NCI-H2196 (cell line): ENCODE measurements around the gene RAB6A.
"Not testable (repeated sequence)": the region's sequence is repeated elsewhere in the genome, so short reads cannot be mapped to it uniquely, and the experiment has no call there.

Source experiments
- DNase-seq: peaks from one replicate; lab custom pipeline; 2025; ENCODE audit not compliant: unreplicated experiment; lab: John Stamatoyannopoulos, UW

RAB6A gene

DNA sequence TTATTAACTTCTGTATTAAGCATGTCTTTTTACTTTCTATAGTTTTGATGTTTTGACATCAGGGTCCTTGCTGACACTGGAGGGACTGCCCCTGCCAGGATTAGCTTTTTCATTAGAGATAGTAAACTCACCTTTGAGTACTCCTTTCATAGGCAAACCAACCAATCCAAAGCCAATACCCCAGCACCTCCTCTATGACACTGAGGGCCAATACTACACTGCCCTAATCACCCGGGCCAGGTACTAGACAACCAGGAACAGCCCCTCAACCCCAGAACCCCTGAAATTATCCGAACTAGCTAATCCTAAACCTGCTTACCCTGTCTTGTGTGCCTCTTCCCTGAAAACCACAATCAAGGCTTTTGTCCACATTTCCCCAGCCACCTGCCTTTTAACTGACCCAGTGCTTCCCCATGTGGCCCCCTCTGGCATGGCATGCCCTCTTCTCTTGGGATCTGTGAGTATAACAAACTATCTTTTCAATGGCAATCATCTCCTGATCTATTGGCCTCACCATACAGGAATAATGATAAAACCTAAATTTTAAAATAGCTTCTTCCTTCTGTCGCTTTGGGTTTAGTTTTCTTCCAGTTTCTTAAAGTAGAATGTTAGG lies 31.2 kb downstream of the RAB6A start:
- peak; percentile 36 for DNase-seq

DNA sequence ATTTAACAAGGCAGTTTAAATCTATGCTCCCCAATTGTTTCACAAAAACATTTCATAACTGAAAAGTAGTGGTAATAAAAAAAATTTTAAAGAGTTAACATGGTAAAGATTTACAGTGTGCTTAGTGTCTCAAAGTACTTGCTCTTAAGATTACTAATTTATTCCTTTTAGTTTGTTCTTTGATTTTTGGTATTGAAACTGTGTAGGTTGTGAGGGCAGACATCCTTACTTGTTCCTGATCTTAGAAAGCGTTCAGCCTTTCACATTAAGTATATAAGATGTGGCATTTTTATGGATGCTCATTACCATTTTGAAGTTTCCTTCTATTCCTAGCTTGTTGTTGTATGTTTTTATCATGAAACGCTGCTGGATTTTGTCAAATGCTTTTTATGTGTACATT lies 32.9 kb downstream of the RAB6A start:
- DNase-seq = no peak

DNA sequence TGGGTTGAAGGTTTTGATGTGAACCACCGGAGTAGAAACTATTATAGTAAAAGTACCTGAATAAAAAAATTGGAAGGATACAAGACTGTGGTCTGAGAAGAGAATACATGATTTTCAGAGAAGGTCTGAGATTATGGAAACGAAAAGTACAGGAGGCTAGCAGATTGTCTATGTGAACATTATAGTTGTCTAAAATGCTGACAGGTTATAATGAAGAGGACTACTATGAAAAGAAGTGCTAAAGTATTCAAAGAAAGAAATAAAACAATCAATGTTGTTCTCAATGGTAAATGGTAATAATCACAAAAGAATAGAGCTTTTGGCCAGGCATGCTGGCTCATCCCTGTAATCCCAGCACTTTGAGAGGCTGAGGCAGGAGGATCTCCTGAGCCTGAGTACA lies 34.0 kb downstream of the RAB6A start:
- no peak for DNase-seq

DNA sequence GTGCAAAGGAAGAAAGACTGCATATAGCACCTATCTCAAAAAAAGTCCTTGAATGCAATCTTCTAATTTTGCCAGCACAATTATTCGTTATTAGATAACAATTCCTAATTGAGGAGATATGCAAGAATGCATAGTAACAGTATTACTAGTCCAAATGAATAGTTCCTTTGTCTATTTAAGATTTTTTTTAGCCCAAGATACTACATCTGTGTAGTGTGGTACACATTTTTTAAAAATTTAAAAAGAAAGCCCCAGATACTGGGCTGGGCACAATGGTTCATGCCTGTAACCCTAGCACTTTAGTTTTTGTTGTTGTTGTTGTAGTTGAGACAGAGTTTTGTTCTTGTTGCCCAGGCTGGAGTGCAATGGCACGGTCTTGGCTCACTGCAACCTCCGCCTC lies 43.7 kb downstream of the RAB6A start:
- no peak for DNase-seq

DNA sequence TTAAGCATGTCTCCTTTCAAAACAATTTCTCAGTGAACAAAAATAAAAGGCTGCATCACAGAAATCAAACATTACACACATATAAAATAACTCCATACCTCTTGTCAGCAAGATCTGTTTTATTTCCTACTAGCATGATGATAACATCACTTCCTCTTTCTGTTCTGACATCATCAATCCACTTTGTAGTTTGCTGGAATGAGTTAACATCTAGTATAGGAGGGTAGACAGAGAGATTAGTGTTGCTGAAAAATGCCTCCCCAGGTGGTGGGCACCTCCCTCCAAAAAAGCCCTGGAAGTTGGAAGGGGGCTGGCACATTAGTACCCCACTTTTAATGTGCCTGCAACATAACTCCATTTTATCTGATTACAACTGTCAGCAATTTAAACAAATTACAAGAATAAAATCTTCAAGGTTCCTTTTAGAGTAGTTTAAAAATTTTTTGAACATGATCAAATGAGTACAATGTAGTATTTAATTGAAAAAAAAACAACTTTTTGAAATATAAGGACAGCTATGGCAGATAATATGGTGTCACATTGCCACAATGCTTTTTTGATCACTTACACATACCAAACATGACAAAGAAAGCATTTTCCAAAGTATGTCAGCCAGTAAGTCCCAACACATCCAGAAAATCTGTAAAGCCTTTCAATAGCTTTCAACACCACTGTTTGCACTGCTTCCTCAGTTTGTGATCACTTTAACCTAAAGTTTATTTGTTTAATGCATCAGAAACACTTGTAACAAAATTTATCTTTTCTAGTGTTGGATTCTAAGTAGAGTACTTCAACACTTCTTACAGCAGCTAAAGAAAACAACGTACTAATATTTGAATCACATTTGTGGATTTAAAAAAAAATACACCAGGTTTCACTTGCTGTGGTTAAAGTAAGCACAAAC lies 44.5 kb downstream of the RAB6A start:
- DNase-seq = no peak

DNA sequence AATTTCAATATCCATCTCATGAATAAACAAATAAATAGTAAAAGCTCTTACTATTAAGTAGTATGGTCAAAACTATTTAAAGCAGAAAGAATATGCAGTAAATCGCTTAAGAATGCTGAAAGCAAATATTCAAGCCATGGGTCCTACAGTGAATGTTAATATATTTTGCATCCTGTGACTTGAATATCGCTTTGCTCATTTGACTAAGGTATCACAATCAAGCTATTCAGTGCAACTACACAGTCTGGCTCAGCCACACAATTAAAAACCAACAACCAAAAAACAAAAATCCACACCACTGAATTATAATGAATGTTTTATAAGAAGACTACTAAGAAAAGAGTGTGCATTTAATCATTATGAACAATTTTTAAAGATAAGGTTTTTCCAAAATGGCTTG lies 45.3 kb downstream of the RAB6A start:
- no peak for DNase-seq

DNA sequence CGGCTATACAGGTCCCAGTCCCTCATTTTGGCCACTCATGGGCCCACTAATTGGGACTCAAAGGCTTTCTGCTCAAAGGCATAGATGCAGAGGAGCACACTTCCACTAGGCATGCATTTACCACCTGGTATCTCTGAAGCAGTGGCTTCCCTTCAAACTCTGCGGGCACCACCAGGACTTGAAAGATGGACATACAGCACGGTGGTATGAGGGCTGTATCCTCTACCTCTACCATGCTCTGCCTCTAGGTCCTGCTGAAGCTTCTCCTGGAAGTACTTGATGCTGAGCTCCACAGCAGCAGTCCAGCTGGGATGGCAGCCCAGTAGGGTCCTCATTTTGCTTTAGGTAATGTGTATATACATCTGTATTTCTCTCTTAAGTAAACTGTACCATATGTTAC lies 49.9 kb downstream of the RAB6A start:
- DNase-seq = no peak

DNA sequence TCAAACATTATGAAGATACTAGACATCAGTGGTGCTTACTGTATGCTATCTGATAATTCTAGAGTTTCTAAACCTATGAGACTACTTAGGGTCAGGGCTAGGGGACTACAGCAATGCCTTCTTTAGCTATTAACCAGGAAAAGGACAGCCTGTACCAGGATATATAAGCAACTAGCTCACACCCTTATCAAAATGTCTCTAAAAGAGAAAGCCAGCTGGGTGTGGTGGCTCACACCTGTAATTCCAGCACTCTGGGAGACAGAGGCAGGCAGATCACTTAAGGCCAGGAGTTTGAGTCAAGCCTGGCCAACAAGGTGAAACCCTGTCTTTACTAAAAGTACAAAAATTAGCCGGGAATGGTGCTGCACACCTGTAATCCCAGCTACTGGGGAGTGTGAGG lies 55.8 kb downstream of the RAB6A start:
- no peak for DNase-seq

DNA sequence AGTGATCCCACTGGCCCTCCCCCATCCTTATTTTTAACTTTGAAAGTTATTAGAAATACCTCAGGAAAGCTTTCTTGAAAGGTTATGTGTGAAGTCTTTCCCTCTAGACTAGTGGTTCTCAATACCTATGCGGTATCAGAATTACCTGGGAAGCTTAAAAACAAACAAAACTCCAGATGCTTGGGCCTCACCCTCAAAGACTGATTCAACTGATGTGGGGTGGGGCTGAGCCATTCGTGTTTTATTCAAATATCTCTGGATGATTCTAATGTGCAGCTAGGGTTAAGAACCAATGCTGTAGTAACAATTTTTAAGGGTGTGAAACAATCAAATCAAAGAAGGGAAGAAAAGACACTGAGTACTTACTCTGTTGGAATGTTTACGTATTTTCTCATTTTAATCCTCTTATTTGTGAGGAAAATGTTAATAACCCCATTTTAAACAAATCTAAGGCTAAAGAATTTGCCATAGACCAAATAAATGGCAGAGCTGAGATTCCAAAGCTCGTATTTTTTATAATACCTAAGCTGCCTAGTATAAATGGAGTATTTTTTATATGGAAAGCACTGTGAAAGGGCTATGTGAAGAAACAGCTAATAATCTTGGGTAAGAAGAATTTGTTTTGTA lies 66.9 kb downstream of the RAB6A start:
- DNase-seq = no peak

DNA sequence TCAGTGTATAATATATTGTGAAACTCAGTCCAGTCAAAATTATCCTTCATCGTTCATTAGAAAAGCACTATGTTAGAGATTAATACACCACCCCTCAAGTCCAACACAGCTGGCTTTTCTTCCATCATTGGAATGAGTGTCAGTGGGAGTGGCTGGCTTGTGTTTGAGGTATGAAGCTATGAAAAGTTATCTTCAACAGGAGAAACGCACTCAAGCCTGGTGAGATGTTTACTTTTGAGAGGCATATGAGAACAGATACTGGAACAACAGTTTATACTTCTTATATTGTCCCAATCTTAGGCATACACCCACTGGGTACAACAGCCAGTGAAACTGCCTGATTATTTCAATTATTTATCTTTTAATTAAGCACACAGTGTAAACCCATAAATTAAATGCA lies 80.2 kb downstream of the RAB6A start:
- DNase-seq = no peak

DNA sequence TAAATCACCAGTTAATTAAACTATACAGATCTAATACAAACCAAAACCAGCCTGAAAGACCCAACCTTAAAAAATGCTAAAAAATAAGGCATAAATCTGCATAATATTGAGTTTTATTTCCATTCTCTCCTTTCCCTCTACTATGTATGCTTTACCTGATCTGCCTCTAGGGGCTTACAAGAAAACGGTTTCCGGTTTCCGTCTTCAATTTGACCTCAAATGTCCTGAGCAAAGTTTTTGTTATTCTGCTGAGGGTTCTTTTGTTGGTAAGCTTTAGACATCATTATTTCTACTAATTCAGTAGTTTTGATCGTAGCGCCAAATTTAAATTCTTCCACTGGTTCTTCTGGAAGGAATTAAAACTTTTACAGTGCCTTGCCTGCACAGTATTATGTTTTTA lies 84.3 kb downstream of the RAB6A start:
- not testable (repeated sequence) for DNase-seq

DNA sequence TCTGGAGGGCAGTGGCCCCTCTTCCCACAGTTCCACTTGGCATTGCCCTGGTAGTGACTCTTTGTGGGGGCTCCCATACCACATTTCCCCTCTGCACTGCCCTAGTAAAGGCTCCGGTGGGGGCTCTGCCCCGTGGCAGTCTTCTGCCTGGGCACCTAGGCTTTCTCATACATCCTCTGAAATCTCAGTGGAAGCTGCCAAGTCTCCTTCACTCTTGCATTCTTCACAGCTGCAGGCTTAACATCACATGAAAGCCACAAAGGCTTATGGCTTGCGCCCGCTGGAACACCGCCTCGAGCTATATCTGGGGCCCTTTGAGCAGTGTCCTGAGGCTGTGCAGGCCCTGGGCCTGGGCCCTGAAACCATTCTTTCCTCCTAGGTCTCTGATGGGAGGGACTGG lies 89.2 kb downstream of the RAB6A start:
- no peak for DNase-seq

DNA sequence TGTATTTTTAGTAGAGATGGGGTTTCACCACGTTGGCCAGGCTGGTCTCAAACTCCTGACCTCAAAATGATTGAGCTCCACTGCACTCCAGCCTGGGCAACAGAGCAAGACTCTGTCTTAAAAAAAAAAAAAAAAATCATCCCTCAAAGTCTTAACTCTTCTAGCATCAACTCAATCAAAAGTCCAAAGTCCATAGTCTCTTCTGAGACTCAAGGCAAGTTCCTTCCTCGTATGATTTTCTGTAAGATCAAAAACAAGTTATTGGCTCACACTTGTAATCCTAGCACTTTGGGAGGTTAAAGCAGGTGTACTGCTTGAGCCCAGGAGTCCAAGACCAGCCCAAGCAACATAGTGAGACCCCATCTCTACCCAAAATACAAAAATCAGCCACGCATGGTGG lies 90.1 kb downstream of the RAB6A start:
- DNase-seq = no peak

DNA sequence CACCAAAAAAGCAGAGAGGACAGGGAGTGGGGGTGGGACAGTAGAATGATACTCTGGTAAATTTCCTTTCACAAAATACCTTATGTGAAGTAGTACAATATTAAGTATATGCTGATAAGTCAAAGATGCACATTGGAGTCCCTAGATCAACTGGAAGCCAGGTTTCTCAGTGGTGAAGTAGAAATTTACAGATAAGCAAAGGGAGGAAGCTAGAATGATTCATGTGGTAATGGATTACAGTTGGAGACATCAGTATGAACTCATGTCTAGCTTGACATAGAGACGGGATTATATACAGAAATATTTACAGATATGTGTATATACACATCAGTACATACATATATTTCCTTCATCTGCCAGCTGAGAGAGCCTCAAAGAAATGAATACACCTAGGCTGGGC lies 93.0 kb downstream of the RAB6A start:
- no peak for DNase-seq

DNA sequence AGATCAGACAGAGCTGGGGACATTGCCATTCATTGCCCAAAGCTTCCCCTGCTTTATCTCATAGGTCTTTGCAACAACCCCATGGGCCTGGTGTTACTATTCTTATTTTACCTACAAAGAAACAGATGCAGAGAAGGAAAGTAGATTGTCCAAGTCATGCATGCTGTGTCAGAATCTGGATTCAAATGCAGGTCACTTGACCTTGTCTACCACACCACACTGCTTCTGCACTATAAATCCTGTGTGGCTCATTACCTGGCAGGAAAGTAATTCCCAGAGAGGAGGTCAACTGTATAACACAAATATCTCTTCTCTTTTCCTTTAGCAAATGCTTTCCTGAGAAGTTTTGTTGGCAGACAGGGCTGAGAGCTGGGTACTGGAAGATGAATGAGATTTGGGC lies 96.0 kb downstream of the RAB6A start:
- DNase-seq = no peak

DNA sequence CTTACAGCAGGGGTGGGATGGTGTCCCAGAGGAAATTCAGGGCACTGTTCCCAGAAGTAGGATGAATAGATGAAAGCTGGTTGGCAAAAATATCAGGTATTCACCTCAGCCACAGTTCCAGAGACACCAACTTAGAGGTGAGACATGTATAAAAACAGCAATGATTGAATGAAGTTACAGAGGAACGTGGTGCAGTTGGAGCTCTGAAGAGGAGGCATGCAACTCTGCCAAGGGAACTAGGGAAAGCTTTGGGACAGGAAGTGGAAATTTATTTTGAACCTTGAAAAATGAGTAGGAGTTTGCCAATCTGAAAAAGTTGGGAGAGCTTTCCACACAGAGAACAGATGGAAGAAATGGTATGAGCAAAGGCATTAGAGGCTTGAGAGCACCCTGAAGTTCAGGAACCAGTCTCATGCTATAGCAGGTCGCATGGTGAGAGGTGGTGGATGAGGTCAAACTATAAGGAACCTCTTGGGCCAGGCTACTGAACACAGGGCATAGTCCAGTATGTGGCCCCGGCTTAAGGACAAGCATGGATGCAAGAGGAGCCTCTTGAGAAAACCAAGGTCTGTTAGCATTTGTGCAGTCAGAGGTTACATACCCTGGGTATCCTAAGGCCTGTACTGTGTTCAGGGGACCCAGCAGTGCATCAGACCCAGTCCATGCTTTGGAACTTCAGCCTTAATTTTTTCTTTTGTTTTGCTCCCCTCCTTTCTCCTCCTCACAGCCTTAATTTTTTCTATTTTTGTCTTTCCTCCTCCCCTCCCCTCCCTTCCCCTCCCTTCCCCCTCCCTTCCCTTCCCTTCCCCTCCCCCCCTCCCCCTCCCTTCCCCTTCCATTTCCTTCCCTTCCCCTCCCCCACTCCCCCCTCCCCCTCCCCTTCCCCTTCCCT lies 97.0 kb downstream of the RAB6A start:
- no peak for DNase-seq

DNA sequence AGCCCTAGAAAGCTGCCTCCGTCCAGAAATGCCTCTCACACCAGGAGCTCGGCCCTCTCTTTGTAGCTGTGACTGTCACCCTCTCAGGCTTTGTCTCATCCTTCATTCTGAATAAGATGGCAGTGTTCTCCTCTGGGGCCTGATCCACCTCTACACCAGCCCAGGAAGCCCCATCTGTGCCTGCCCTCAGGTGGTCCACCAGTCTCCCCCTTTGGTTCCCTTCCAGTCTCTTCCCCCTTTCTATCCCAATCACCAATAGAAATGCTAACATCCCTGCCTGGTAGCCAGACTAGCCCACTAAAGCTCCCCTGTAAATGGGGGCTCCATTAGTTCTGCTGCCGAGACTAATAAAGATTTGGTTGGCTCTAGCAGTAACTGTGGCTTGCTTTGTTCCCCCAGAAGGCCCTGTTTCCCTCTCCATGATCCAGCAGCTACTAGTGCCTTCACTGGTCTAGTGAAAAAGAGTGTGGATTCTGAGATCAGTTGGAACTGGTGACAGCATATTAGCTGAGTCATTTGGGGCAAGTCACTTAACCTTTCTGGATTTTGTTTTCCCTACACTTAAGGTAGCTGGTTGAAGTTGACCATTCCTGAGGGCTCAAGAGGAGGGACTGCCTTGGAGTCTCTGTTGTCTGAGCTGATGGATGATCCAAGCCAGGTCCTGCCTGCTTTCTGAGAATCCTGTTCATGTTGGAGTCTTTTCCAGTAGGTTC lies 98.3 kb downstream of the RAB6A start:
- DNase-seq = no peak

DNA sequence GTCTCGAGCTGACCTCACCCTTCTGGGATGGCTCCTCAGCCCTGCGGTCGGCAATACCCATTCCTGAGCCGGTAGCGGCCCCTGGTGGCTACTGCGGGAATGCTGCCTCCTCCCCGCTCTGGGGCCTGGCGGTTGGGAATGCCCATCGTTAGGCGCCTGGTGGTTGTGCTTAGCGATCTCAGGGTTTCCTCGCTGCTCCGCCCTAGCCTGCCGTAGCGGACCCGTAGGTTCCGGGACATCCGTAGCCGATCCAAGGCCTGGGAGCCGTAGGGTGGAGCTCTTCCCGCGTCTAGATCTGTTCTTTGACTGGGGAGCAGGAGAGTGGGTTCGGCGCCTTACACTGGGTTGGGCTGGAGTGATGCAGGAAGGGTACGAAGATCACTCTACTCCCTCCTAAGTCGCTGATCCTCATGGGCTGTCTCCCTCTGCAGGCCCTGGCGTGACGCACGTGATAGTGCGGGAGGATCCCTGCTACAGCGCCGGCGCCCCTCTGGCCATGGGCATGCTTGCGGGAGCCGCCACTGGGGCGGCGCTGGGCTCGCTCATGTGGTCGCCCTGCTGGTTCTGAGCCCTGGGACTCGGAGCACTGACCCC lies 99.7 kb downstream of the RAB6A start:
- DNase-seq = no peak

DNA sequence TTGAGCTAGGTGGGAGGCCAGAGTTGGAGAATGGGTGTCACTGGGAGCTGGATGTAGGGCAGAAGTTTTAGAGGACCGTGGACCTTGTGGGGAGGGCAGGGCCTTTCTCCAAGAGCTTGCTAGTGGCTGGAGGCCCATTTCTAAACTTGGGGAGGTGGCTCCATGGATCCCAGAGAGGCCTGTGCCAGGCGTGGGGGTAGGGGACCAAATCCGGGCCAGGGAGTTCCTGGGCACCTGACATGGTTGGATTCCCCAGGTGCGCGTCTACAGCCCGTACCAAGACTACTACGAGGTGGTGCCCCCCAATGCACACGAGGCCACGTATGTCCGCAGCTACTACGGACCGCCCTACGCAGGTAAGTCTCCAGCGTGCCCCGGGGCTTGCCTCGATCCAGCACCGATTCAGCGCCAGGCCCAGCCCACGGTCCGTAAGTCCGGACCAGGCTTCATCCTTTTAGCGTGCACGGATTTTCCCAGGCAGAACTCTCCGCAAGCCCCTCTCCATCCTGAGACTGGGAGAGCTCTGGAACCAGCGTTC lies 100.3 kb downstream of the RAB6A start:
- no peak for DNase-seq

DNA sequence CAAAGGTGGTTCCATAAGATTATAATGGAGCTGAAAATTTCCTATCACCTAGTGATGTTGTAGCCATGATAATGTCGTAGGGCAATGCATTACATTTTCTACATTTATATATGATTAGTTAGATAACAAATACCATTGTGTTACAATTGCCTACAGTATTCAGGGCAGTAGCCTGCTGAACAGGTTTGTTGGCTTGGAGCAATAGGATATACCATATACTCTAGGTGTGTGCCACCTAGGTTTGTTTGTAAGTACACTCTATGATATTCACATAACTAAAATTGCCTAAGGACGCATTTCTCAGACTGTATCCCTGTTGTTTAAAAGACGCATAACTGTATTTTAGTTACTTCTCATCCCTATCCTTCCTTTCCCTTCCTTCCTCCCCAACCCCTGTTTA lies 100.9 kb downstream of the RAB6A start:
- no peak for DNase-seq
